Right cardiac atrium (tissue), 5 donors: Measurements from ENCODE around the gene TNFSF10. TPM values are rescaled to one million over a fixed set of nuclear protein-coding genes. Genes with fewer than 3 reads are reported as not detected.
A peak's percentile ranks its signal among the peaks of the same experiment; 100 is the strongest.

ENCODE experiments used
- ATAC-seq, 2 donors: fragments of 200-7000 bp; cut with Tn5 transposase; one replicate each; pipeline versions ENCODE4 v1.8.0 to v1.9.1; 2020; ENCODE audit warnings: moderate library complexity in 2 of 2, mild to moderate bottlenecking in 1 of 2
- DNase-seq, 3 donors: peaks; one replicate each; pipeline ENCODE4 v3.0.0-alpha.2; 2020
- H3K27ac ChIP-seq: one replicate; pipeline ENCODE4 v1.5.1; 2013; ENCODE audit warnings: mild to moderate bottlenecking, low read length, control low read depth, moderate library complexity
- H3K27me3 ChIP-seq: one replicate; pipeline ENCODE4 v1.6.1; 2013; ENCODE audit not compliant: control insufficient read depth, insufficient read depth
- H3K4me1 ChIP-seq: one replicate; pipeline ENCODE4 v1.6.1; 2013; ENCODE audit warnings: low read length; ENCODE audit not compliant: control insufficient read depth, insufficient read depth
- H3K4me3 ChIP-seq: one replicate; pipeline ENCODE4 v1.5.1; 2013; ENCODE audit warnings: low read length, control low read depth
- H3K9me3 ChIP-seq: one replicate; pipeline ENCODE4 v1.6.1; 2013; ENCODE audit warnings: low read length; ENCODE audit not compliant: control insufficient read depth
- WGBS: extraction: QIAGEN DNeasy Blood & Tissue Kit; methylation state at CpG from one replicate; pipeline ENCODE4 v1.1.7; 2013; 5-methylcytosine and 5-hydroxymethylcytosine counted together
- intact Hi-C, 4 donors: fragments of 100-400 bp; cut with DNase I; formaldehyde crosslinking; loops; one replicate each; pipeline versions ENCODE4 v1.11.0 to v1.14.0; 2022 to 2023
- polyA plus RNA-seq: library from polyadenylated mRNA; stranded (reverse); fragments of 200-250 nt; gene quantifications from one replicate; pipeline ENCODE4 v1.2.3, GENCODE V29; 2013
- total RNA-seq, 4 donors: library from RNA; stranded (reverse); fragmentation: NEBNext Ultra II Directional; extraction: Animal tissue kit (Norgen Biotek cat#: 25700); gene quantifications; one replicate each; pipeline ENCODE4 v1.2.1, GENCODE V29; 2021
- donor health status: healthy with polysubstance abuse.
- donor health status: DM: no; HTN: yes; CAD: no.
- donor health status: DM: no; HTN: no; CAD: no.
- donor health status: DM: no; HTN: yes; CAD: no; lungs with severe emphysema.
- donor health status: DM: yes; HTN: yes; CAD: no.

Gene TNFSF10
- total and polyA plus RNA-seq, 5 donors, result 9.6 to 23.0 (median 15.0) TPM

GRCh38 chr3:172543419-172543818 lies 20.2 kb upstream of the TNFSF10 start:
- intact Hi-C loops, result no loop called here
- ATAC-seq, result no peak
- no peak for DNase-seq
- H3K9me3 ChIP-seq, result no peaks in the 10 kb centered on the region
- 74% methylated on average over 1 of the region's 1 CpG for WGBS
- H3K4me1 ChIP-seq, result peaks cover 2% of the 10 kb centered on the region
- no peaks in the 10 kb centered on the region for H3K27me3 ChIP-seq
- H3K27ac ChIP-seq, result no peak overlapping the region
- H3K4me3 ChIP-seq, result no peak overlapping the region

- Histone ChIP-seq H3K4me1 (peaks cover 2% of the 10 kb centered on the region), H3K27ac (no peak overlapping the region), H3K9me3 (no peaks in the 10 kb centered on the region), H3K4me3 (no peak overlapping the region), H3K27me3 (no peaks in the 10 kb centered on the region)
- WGBS, result 65% methylated on average over 3 of the region's 3 CpGs
- intact Hi-C loops, result no loop called here
- ATAC-seq (no peak), DNase-seq (no peak)
Observed at GRCh38 chr3:172542999-172543398, 19.8 kb upstream of the TNFSF10 start.

GRCh38 chr3:172541945-172542488 lies 18.8 kb upstream of the TNFSF10 start:
- H3K4me1 ChIP-seq, result peaks cover 2% of the 10 kb centered on the region
- intact Hi-C loops, result no loop called here
- no peak overlapping the region for H3K27ac ChIP-seq

GRCh38 chr3:172540049-172540448 lies 16.8 kb upstream of the TNFSF10 start:
- DNase-seq (no peak), ATAC-seq (no peak)
- H3K4me1 ChIP-seq, result peaks cover 2% of the 10 kb centered on the region
- 97% methylated on average over 1 of the region's 1 CpG for WGBS
- H3K27me3 ChIP-seq, result no peaks in the 10 kb centered on the region
- H3K4me3 ChIP-seq, result no peak overlapping the region
- intact Hi-C loops, result no loop called here
- no peak overlapping the region for H3K27ac ChIP-seq
- H3K9me3 ChIP-seq, result no peaks in the 10 kb centered on the region

More at GRCh38 chr3:172541945-172542488, 18.8 kb upstream of the TNFSF10 start:
- Histone ChIP-seq H3K27me3 (no peaks in the 10 kb centered on the region), H3K4me3 (no peak overlapping the region), H3K9me3 (no peaks in the 10 kb centered on the region)
- DNase-seq (no peak), ATAC-seq (no peak)

GRCh38 chr3:172539273-172539672 lies 16.0 kb upstream of the TNFSF10 start:
- Histone ChIP-seq H3K27me3 (no peaks in the 10 kb centered on the region), H3K9me3 (no peaks in the 10 kb centered on the region), H3K4me1 (peaks cover 2% of the 10 kb centered on the region), H3K4me3 (no peak overlapping the region), H3K27ac (no peak overlapping the region)
- no peak for DNase-seq
- intact Hi-C loops, result no loop called here
- ATAC-seq, result no peak
- 75% methylated on average over 4 of the region's 4 CpGs for WGBS

- peaks cover 2% of the 10 kb centered on the region for H3K4me1 ChIP-seq
Observed at GRCh38 chr3:172538368-172539151, 15.3 kb upstream of the TNFSF10 start.

GRCh38 chr3:172537507-172538158 lies 14.4 kb upstream of the TNFSF10 start:
- intact Hi-C loops, result no loop called here
- no peaks in the 10 kb centered on the region for H3K9me3 ChIP-seq
- H3K4me3 ChIP-seq, result no peak overlapping the region
- H3K27ac ChIP-seq, result no peak overlapping the region
- WGBS, result 78% methylated on average over 3 of the region's 3 CpGs
- H3K4me1 ChIP-seq, result peaks cover 2% of the 10 kb centered on the region
- H3K27me3 ChIP-seq, result no peaks in the 10 kb centered on the region
- ATAC-seq (no peak), DNase-seq (no peak)

More at GRCh38 chr3:172538368-172539151, 15.3 kb upstream of the TNFSF10 start:
- Histone ChIP-seq H3K9me3 (no peaks in the 10 kb centered on the region), H3K4me3 (no peak overlapping the region), H3K27me3 (no peaks in the 10 kb centered on the region), H3K27ac (no peak overlapping the region)
- DNase-seq, result no peak
- intact Hi-C loops, result no loop called here
- ATAC-seq, result no peak
- WGBS, result 79% methylated on average over 3 of the region's 3 CpGs

- Histone ChIP-seq H3K4me3 (no peak overlapping the region), H3K9me3 (no peaks in the 10 kb centered on the region), H3K4me1 (peaks cover 2% of the 10 kb centered on the region), H3K27ac (no peak overlapping the region), H3K27me3 (no peaks in the 10 kb centered on the region)
- ATAC-seq (peak in 1 of 2 donors; percentile 34), DNase-seq (no peak)
- 50% methylated on average over 5 of the region's 5 CpGs for WGBS
- intact Hi-C loops, result no loop called here
Observed at GRCh38 chr3:172536993-172537419, 13.8 kb upstream of the TNFSF10 start.

GRCh38 chr3:172536505-172536904 lies 13.3 kb upstream of the TNFSF10 start:
- Histone ChIP-seq H3K27me3 (no peaks in the 10 kb centered on the region), H3K4me1 (peaks cover 2% of the 10 kb centered on the region), H3K27ac (no peak overlapping the region), H3K9me3 (no peaks in the 10 kb centered on the region), H3K4me3 (no peak overlapping the region)
- intact Hi-C loops, result no loop called here
- WGBS, result 100% methylated on average over 1 of the region's 1 CpG
- DNase-seq (no peak), ATAC-seq (no peak)

- Histone ChIP-seq H3K27ac (no peak overlapping the region), H3K4me3 (no peak overlapping the region), H3K27me3 (no peaks in the 10 kb centered on the region), H3K4me1 (no peaks in the 10 kb centered on the region), H3K9me3 (no peaks in the 10 kb centered on the region)
- DNase-seq (no peak), ATAC-seq (peak; percentile 62 to 82)
- intact Hi-C loops, result no loop called here
- 41% methylated on average over 2 of the region's 2 CpGs for WGBS
Observed at GRCh38 chr3:172530566-172530965, 7.3 kb upstream of the TNFSF10 start.

- ATAC-seq (no peak), DNase-seq (no peak)
- Histone ChIP-seq H3K4me1 (no peaks in the 10 kb centered on the region), H3K9me3 (no peaks in the 10 kb centered on the region), H3K27ac (no peak overlapping the region), H3K27me3 (no peaks in the 10 kb centered on the region), H3K4me3 (no peak overlapping the region)
- WGBS, result 95% methylated on average over 2 of the region's 2 CpGs
- intact Hi-C loops, result no loop called here
Observed at GRCh38 chr3:172530101-172530561, 6.9 kb upstream of the TNFSF10 start.
